Thyroid gland (tissue), 4 donors: ENCODE measurements around the gene STK38L. TPM values are rescaled to one million over a fixed set of nuclear protein-coding genes. Genes with fewer than 3 reads are reported as not detected.
A peak's percentile ranks its signal among the peaks of the same experiment; 100 is the strongest.

ENCODE experiments used
- DNase-seq, 2 donors: peaks; one replicate each; pipeline ENCODE4 v3.0.0-alpha.2; 2019
- H3K27ac ChIP-seq, 3 donors: fragments of 200-600 bp; sonication (generic); 1 replicate in 2 of 3; 2 replicates in 1 of 3; pipeline ENCODE4 v1.5.1; 2016 to 2019; ENCODE audit warnings: mild to moderate bottlenecking in 1 of 3, moderate library complexity in 1 of 3
- H3K27me3 ChIP-seq: fragments of 200-600 bp; sonication (generic); one replicate; pipeline ENCODE4 v1.5.1; 2019
- H3K36me3 ChIP-seq, 2 donors: fragments of 200-600 bp; sonication (generic); one replicate each; pipeline ENCODE4 v1.5.1; 2016 to 2019
- H3K4me1 ChIP-seq, 2 donors: fragments of 200-600 bp; sonication (generic); one replicate each; pipeline ENCODE4 v1.5.1; 2017 to 2019
- H3K4me3 ChIP-seq, 3 donors: fragments of 200-600 bp; sonication (generic); replicated peaks in 1 of 3; 1 replicate in 2 of 3; 2 replicates in 1 of 3; pipeline ENCODE4 v1.5.1; 2016; ENCODE audit warnings: mild to moderate bottlenecking in 1 of 3
- H3K9me3 ChIP-seq: fragments of 200-600 bp; sonication (generic); one replicate; pipeline ENCODE4 v1.5.1; 2017
- CTCF ChIP-seq, 6 experiments: fragments of 200-600 bp in 3 of 6; fragments of 450-650 bp in 3 of 6; sonication (generic) in 3 of 6; IDR thresholded peaks; one replicate each; pipeline ENCODE4 v1.5.1; 2016 to 2019; ENCODE audit warnings: antibody characterized with exemption in 6 of 6, mild to moderate bottlenecking in 2 of 6, inconsistent platforms in 1 of 6, moderate library complexity in 1 of 6
- POLR2A ChIP-seq, 2 donors: fragments of 450-650 bp; IDR thresholded peaks; one replicate each; pipeline ENCODE4 v1.6.1; 2017; ENCODE audit warnings: antibody characterized with exemption in 2 of 2, mild to moderate bottlenecking in 2 of 2, moderate library complexity in 1 of 2
- WGBS, 2 donors: methylation state at CpG; one replicate each; pipeline ENCODE4 v1.1.5; 2017; 5-methylcytosine and 5-hydroxymethylcytosine counted together
- intact Hi-C: fragments of 100-400 bp; cut with DNase I; formaldehyde crosslinking; loops from one replicate; pipeline ENCODE4 v1.15.1; 2023
- total RNA-seq, 4 donors: library from RNA; depleted of rRNA; stranded (reverse); fragments of >200 nt; gene quantifications; one replicate each; pipeline ENCODE4 v1.2.3, GENCODE V29; 2016

The STK38L gene
- total RNA-seq, 4 donors from 2014 or later, result 20.1 to 42.2 (median 27.0) TPM

DNA sequence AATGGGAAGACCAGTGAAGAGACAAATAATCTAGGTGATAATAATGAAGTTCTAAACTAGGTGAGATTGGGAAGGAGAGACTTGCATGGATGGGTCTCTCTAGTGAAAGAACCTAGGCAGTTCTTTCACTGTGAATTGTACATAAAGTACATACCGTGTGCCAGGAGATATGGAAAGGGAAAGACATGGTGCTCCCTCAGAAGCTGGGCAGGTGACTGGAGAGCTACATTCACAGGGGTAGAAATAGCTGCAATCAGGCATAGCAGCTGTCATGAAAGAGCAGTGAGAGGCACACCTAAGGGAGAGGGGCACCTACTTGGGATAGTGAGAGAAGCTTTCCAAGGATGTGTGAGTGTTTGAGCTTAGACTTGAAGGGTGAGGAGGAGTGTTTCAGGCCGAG lies 9.3 kb downstream of the STK38L start:
- Histone ChIP-seq H3K4me3 (no peak overlapping the region), H3K36me3 (no peaks in the 10 kb centered on the region), H3K4me1 (no peaks in the 10 kb centered on the region), H3K27me3 (no peaks in the 10 kb centered on the region), H3K9me3 (no peaks in the 10 kb centered on the region), H3K27ac (no peak overlapping the region)
- intact Hi-C loops, result no loop called here
- WGBS, 2 donors, result 86 to 94% methylated on average over 2 of the region's 2 CpGs
- no peak for TF ChIP-seq POLR2A (IDR thresholded peaks at IDR 0.05)
- TF ChIP-seq CTCF (IDR thresholded peaks at IDR 0.05), result no peak
- no peak for DNase-seq

GRCh38 chr12:27255806-27256205 lies 11.7 kb downstream of the STK38L start:
- no peak for DNase-seq
- WGBS, 2 donors, result 97% methylated on average over 3 of the region's 3 CpGs
- no peaks in the 10 kb centered on the region for H3K36me3 ChIP-seq
- intact Hi-C loops, result no loop called here
- no peak for TF ChIP-seq CTCF (IDR thresholded peaks at IDR 0.05)
- no peak for TF ChIP-seq POLR2A (IDR thresholded peaks at IDR 0.05)
- H3K27ac ChIP-seq, result no peak overlapping the region
- no peak overlapping the region for H3K4me3 ChIP-seq
- peaks cover 0 to 4% of the 10 kb centered on the region in 2 donors for H3K4me1 ChIP-seq
- no peaks in the 10 kb centered on the region for H3K9me3 ChIP-seq
- H3K27me3 ChIP-seq, result no peaks in the 10 kb centered on the region

DNA sequence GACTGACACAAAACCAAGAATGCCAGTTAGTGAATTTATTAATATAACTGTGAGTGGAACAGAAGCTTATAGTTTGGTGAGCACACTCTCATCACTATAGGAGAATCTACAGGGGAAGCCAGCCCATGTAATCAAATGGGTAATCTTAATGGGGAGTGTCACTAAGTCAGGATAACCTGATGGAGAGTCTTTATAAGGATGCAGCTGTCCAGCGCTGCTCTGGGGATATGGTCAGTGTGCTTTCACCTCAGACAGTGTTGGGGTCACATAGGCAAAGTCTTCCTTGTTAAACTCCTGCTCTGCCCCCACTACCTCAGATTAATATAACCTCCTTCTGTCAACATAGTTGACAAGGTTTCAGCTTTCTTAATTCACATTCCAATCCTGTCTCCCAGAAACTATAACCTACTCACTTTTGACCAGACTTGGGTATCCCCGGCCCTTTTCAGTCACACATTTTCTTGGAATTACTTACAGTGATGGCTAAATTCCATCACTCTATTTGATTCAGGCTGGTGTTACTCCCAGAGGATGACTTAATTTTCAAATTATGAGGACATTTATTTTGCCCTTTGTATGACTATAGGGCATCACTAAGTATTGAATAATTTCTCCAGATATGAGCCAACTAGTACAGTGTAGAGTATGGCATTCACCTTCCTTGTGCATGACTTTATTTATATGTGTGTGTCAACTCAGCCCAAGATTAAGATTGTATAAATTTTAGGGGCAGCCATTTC lies 13.2 kb downstream of the STK38L start:
- H3K27ac ChIP-seq, result no peak overlapping the region
- H3K36me3 ChIP-seq, result no peaks in the 10 kb centered on the region
- peaks cover 0 to 11% of the 10 kb centered on the region in 2 donors for H3K4me1 ChIP-seq
- intact Hi-C loops, result no loop called here
- H3K9me3 ChIP-seq, result no peaks in the 10 kb centered on the region
- 89 to 92% methylated on average over 2 of the region's 2 CpGs for WGBS, 2 donors
- DNase-seq, result no peak
- no peak for TF ChIP-seq CTCF (IDR thresholded peaks at IDR 0.05)
- TF ChIP-seq POLR2A (IDR thresholded peaks at IDR 0.05), result no peak
- H3K4me3 ChIP-seq, result no peak overlapping the region
- H3K27me3 ChIP-seq, result no peaks in the 10 kb centered on the region

GRCh38 chr12:27260746-27261145 lies 16.7 kb downstream of the STK38L start:
- peak overlapping the region in 2 of 3 donors; percentile 37 to 49 for H3K27ac ChIP-seq
- H3K36me3 ChIP-seq, result no peaks in the 10 kb centered on the region
- intact Hi-C loops, result no loop called here
- no peak for DNase-seq
- no peak overlapping the region for H3K4me3 ChIP-seq
- TF ChIP-seq CTCF (IDR thresholded peaks at IDR 0.05) (no peak), POLR2A (IDR thresholded peaks at IDR 0.05) (no peak)
- H3K9me3 ChIP-seq, result no peaks in the 10 kb centered on the region
- H3K27me3 ChIP-seq, result no peaks in the 10 kb centered on the region
- peaks cover 0 to 11% of the 10 kb centered on the region in 2 donors for H3K4me1 ChIP-seq
- WGBS, 2 donors, result 83 to 86% methylated on average over 4 of the region's 4 CpGs

DNA sequence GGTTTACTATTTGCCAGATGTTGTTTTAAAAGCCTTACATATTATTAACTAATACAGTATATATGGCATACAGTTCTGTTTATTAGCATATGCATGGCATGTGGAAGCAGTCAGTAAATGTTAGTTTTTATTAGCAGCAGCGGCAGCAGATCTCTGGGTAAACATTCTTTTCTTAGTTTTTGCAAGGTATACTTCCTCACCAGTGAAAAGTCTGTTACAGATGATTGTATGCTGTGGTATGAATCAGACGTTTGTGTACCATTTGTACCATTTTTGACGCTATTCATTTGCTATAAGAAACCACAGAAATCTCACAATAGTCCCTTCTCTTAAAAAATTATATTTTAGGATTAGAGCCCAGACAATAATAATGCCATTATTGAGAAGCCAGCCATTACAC lies 17.8 kb downstream of the STK38L start:
- Histone ChIP-seq H3K4me1 (peaks cover 0 to 11% of the 10 kb centered on the region in 2 donors), H3K36me3 (no peaks in the 10 kb centered on the region), H3K9me3 (no peaks in the 10 kb centered on the region), H3K4me3 (no peak overlapping the region), H3K27me3 (no peaks in the 10 kb centered on the region), H3K27ac (no peak overlapping the region)
- DNase-seq, result no peak
- TF ChIP-seq CTCF (IDR thresholded peaks at IDR 0.05) (no peak), POLR2A (IDR thresholded peaks at IDR 0.05) (no peak)
- intact Hi-C loops, result no loop called here
- WGBS, 2 donors, result 78 to 87% methylated on average over 3 of the region's 3 CpGs
